ENCODE measurements around the gene LINC00237. TPM values are rescaled to one million over a fixed set of nuclear protein-coding genes. Genes with fewer than 3 reads are reported as not detected.

The LINC00237 gene
- total and polyA plus RNA-seq, 2 donors from 2014 or later, result not detected

GRCh38 chr20:21101453-21101931 is 4.7 kb downstream of the LINC00237 start:
- Histone ChIP-seq H3K9ac (ENCODE audit: low read length in 3 of 3) (no peak overlapping the region), H3K9me3 (ENCODE audit: control insufficient read depth in 2 of 3, insufficient read depth in 1 of 3, low read length in 3 of 3) (no peaks in the 10 kb centered on the region), H3K36me3 (ENCODE audit: control insufficient read depth in 2 of 3, insufficient read depth in 3 of 3, low read length in 3 of 3) (no peaks in the 10 kb centered on the region), H3K4me3 (ENCODE audit: low read length in 3 of 3) (no peak overlapping the region), H3K27ac (ENCODE audit: low read depth in 2 of 2, low read length in 2 of 2) (no peak overlapping the region), H3K4me1 (ENCODE audit: control insufficient read depth in 2 of 3, insufficient read depth in 2 of 3, low read depth in 1 of 3, low read length in 3 of 3) (peaks cover 0 to 14% (median 0%) of the 10 kb centered on the region in 3 donors), H3K27me3 (ENCODE audit: control insufficient read depth, insufficient read depth, low read length) (peaks cover 64% of the 10 kb centered on the region)
- intact Hi-C loops (cut with DNase I), result no loop called here
- FAIRE-seq (no peak), DNase-seq (peak; percentile 40 to 70 (median 45))
- TF ChIP-seq CTCF (IDR thresholded peaks at IDR 0.05; ENCODE audit: borderline replicate concordance, extremely low read depth, insufficient read depth), result no peak

- H3K9me3 ChIP-seq (ENCODE audit: control insufficient read depth in 2 of 3, insufficient read depth in 1 of 3, low read length in 3 of 3), result no peaks in the 10 kb centered on the region
- no peak overlapping the region for H3K9ac ChIP-seq (ENCODE audit: low read length in 3 of 3)
- DNase-seq (peak in 4 of 5 donors; percentile 22 to 44 (median 36)), FAIRE-seq (no peak)
- intact Hi-C loops (cut with DNase I), result no loop called here
- peaks cover 62% of the 10 kb centered on the region for H3K27me3 ChIP-seq (ENCODE audit: control insufficient read depth, insufficient read depth, low read length)
- H3K4me1 ChIP-seq (ENCODE audit: control insufficient read depth in 2 of 3, insufficient read depth in 2 of 3, low read depth in 1 of 3, low read length in 3 of 3), result peaks cover 0 to 14% (median 0%) of the 10 kb centered on the region in 3 donors
- H3K36me3 ChIP-seq (ENCODE audit: control insufficient read depth in 2 of 3, insufficient read depth in 3 of 3, low read length in 3 of 3), result no peaks in the 10 kb centered on the region
- H3K4me3 ChIP-seq (ENCODE audit: low read length in 3 of 3), result peak overlapping the region in 2 of 3 donors; percentile 1 to 46
- TF ChIP-seq CTCF (IDR thresholded peaks at IDR 0.05; ENCODE audit: borderline replicate concordance, extremely low read depth, insufficient read depth), result no peak
- H3K27ac ChIP-seq (ENCODE audit: low read depth in 2 of 2, low read length in 2 of 2), result no peak overlapping the region
Observed at GRCh38 chr20:21100578-21101452, 5.3 kb downstream of the LINC00237 start.

GRCh38 chr20:21099751-21100577 is 6.2 kb downstream of the LINC00237 start:
- H3K27ac ChIP-seq (ENCODE audit: low read depth in 2 of 2, low read length in 2 of 2), result no peak overlapping the region
- FAIRE-seq, result no peak

More at GRCh38 chr20:21099751-21100577, 6.2 kb downstream of the LINC00237 start:
- Histone ChIP-seq H3K27me3 (ENCODE audit: control insufficient read depth, insufficient read depth, low read length) (peaks cover 62% of the 10 kb centered on the region), H3K4me1 (ENCODE audit: control insufficient read depth in 2 of 3, insufficient read depth in 2 of 3, low read depth in 1 of 3, low read length in 3 of 3) (peaks cover 0 to 14% (median 0%) of the 10 kb centered on the region in 3 donors), H3K9ac (ENCODE audit: low read length in 3 of 3) (no peak overlapping the region), H3K4me3 (ENCODE audit: low read length in 3 of 3) (peak overlapping the region in 2 of 3 donors; percentile 28 to 46), H3K9me3 (ENCODE audit: control insufficient read depth in 2 of 3, insufficient read depth in 1 of 3, low read length in 3 of 3) (no peaks in the 10 kb centered on the region), H3K36me3 (ENCODE audit: control insufficient read depth in 2 of 3, insufficient read depth in 3 of 3, low read length in 3 of 3) (no peaks in the 10 kb centered on the region)
- no peak for TF ChIP-seq CTCF (IDR thresholded peaks at IDR 0.05; ENCODE audit: borderline replicate concordance, extremely low read depth, insufficient read depth)
- intact Hi-C loops (cut with DNase I), result no loop called here
- DNase-seq, result peak; percentile 50 to 69 (median 52)

Measured in kidney (tissue), 14 donors.